Stimulated activated CD8-positive, alpha-beta memory T cell treated with anti-CD3 and anti-CD28 coated beads, Interleukin-12 subunit alpha, Interleukin-12 subunit beta, amount 100 ng/mL, for 4 hours (primary cell): ENCODE results near the gene ZSCAN20.

Experiments
- DNase-seq: peaks from one replicate; pipeline ENCODE4 v3.0.0-alpha.2; 2020; ENCODE audit warnings: low read depth

ZSCAN20 gene

DNA sequence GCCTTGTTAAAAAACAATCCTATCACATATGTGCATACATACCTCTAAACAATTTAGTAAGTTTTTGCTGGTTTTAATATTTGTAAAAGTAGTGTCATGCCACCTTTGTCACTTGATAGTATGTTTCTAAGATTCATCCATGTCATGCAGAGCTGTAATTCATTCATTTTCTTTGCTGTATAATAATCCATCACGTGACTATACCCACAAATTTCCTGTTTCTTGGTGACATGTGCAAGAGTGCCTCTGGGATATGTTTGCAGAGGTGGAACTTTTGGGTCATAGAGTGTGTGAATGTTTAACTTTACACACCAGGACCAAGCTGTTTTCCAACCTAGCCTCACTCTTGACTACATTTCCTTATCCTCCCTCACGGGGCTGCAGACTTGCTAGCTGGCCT is 62.9 kb downstream of the ZSCAN20 start:
- no peak for DNase-seq

DNA sequence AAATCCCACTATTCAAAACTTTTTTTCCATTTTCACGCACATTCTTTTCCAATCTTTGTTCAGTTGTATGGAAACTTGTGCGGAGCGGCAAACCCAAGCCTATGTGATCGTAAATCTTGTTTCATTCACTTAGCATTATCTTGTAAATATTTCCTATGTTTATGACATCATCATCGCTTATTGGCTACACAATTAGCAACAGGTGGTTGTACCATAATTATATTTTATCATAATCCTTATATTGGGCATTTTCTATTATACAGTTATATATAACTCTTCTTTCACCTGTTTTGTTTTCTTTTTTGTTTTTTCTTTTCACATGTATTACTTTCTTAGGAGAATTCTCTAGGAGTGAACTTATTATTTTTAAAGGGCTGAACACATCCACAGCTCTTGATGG is 65.4 kb downstream of the ZSCAN20 start:
- DNase-seq: no peak

DNA sequence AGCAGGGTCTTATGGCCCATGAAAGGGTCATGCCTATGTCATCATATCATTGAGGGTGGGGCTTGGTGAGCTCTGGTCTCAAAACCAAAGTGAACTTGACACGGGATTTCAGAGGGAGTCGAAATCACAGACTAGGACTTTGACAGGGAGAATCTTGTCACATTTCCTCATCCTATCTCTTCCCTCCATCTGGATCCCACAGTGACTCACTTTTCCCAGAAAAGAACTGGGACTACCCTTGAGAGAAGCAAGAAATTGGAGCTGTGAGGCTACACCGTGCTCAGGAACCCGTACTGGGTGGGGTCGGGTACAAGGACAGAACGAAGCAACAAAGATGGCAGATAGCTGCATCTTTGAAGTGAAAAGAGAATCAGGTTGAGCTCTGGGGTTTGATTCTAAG is 69.5 kb downstream of the ZSCAN20 start:
- no peak for DNase-seq
